ENCODE results near the gene OGFRL1. TPM values are rescaled to one million over a fixed set of nuclear protein-coding genes. Genes with fewer than 3 reads are reported as not detected.

Gene OGFRL1
- total and polyA plus RNA-seq, 9 of the 15 experiments (the other 6 are each of a cell fraction or from before 2014, with no cell fraction given) = 0.01 to 0.07 (median 0.03) TPM

DNA sequence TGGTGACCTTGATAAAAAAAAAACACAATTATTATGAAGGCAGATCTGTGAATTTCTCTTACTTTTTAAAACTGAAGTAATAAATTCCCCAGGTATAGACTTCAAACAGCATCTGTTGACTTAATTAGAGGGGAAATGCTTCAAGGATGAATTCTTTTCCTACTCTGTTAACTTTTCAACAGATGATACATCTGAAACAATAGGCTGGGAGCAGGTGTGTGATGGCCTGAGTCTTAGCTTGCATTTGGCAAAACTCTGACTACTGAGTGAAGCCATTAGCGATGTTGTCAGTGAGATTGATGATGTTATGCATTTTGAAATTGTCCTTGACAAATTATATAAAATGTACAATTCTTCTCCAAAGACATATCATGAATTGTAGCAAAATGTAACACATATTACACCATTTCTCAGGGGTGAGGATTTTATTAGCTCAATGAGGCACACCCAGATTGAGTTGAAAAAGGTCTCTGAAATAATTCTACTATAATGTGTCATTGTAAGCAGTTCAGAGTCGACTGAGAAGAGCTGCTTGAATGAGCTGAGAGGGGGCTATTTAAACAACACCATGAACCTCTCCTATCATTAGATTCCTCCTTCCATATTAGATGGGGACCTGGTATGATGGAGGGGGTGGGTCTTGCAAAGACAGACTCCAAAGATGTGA, 39.6 kb upstream of the OGFRL1 start (continued):
- TF ChIP-seq, protein P1, sequence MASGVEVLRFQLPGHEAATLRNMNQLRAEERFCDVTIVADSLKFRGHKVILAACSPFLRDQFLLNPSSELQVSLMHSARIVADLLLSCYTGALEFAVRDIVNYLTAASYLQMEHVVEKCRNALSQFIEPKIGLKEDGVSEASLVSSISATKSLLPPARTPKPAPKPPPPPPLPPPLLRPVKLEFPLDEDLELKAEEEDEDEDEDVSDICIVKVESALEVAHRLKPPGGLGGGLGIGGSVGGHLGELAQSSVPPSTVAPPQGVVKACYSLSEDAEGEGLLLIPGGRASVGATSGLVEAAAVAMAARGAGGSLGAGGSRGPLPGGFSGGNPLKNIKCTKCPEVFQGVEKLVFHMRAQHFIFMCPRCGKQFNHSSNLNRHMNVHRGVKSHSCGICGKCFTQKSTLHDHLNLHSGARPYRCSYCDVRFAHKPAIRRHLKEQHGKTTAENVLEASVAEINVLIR (CRISPR knock-in tag; IDR thresholded peaks at IDR 0.05) = no peak
- TF ChIP-seq HNRNPLL (IDR thresholded peaks at IDR 0.05; ENCODE audit: low read depth, low read length, poor library complexity, severe bottlenecking) (no peak), ZNF134 (CRISPR knock-in tag; conservative IDR thresholded peaks at IDR 0.05) (no peak), ZNF584 (CRISPR knock-in tag; IDR thresholded peaks at IDR 0.05; ENCODE audit: low read depth) (no peak), ZFP1 (CRISPR knock-in tag; IDR thresholded peaks at IDR 0.05) (no peak), SMARCB1 (IDR thresholded peaks at IDR 0.05; ENCODE audit: insufficient read length, low read depth) (no peak), SREBF1 (IDR thresholded peaks at IDR 0.05; ENCODE audit: borderline replicate concordance, low read depth, low read length) (no peak)
- TF ChIP-seq, protein P2, sequence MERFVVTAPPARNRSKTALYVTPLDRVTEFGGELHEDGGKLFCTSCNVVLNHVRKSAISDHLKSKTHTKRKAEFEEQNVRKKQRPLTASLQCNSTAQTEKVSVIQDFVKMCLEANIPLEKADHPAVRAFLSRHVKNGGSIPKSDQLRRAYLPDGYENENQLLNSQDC (CRISPR knock-in tag; IDR thresholded peaks at IDR 0.05) = no peak
- TF ChIP-seq, protein P3, sequence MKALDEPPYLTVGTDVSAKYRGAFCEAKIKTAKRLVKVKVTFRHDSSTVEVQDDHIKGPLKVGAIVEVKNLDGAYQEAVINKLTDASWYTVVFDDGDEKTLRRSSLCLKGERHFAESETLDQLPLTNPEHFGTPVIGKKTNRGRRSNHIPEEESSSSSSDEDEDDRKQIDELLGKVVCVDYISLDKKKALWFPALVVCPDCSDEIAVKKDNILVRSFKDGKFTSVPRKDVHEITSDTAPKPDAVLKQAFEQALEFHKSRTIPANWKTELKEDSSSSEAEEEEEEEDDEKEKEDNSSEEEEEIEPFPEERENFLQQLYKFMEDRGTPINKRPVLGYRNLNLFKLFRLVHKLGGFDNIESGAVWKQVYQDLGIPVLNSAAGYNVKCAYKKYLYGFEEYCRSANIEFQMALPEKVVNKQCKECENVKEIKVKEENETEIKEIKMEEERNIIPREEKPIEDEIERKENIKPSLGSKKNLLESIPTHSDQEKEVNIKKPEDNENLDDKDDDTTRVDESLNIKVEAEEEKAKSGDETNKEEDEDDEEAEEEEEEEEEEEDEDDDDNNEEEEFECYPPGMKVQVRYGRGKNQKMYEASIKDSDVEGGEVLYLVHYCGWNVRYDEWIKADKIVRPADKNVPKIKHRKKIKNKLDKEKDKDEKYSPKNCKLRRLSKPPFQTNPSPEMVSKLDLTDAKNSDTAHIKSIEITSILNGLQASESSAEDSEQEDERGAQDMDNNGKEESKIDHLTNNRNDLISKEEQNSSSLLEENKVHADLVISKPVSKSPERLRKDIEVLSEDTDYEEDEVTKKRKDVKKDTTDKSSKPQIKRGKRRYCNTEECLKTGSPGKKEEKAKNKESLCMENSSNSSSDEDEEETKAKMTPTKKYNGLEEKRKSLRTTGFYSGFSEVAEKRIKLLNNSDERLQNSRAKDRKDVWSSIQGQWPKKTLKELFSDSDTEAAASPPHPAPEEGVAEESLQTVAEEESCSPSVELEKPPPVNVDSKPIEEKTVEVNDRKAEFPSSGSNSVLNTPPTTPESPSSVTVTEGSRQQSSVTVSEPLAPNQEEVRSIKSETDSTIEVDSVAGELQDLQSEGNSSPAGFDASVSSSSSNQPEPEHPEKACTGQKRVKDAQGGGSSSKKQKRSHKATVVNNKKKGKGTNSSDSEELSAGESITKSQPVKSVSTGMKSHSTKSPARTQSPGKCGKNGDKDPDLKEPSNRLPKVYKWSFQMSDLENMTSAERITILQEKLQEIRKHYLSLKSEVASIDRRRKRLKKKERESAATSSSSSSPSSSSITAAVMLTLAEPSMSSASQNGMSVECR (CRISPR knock-in tag; IDR thresholded peaks at IDR 0.05) = no peak
